ENCODE measurements around the gene BBIP1.

Gene BBIP1

GRCh38 chr10:110901954-110902819 is 16.8 kb downstream of the BBIP1 start:
- H3K4me3 ChIP-seq (ENCODE audit: control insufficient read depth in 1 of 7, extremely low read depth in 1 of 7, insufficient read depth in 4 of 7, low read depth in 2 of 7, low read length in 6 of 7): no peak overlapping the region
- ChIA-PET POLR2A (interaction anchor here (0.7 to 1.1 kb wide), 3 partner anchors 11 to 212 kb away, joined by 3 read pairs; partner anchors contain the start of gene SHOC2), CTCF (interaction anchor here (1.3 to 2.0 kb wide), 4 partner anchors 11 to 294 kb away, joined by 3 to 7 read pairs (median 4); no protein-coding TSS in a partner anchor)
- 90% methylated on average over 5 of the region's 7 CpGs for WGBS (ENCODE audit: insufficient coverage)
- no peaks in the 10 kb centered on the region for H3K4me1 ChIP-seq (ENCODE audit: control extremely low read depth in 1 of 4, control insufficient read depth in 4 of 4, insufficient read depth in 4 of 4, low read length in 3 of 4)
- H3K9me3 ChIP-seq (ENCODE audit: control extremely low read depth in 1 of 5, control insufficient read depth in 4 of 5, insufficient read depth in 2 of 5, low read depth in 1 of 5, low read length in 4 of 5): no peaks in the 10 kb centered on the region
- H3K27me3 ChIP-seq (replicated peaks in 2 of 5; ENCODE audit: control insufficient read depth in 4 of 5, insufficient read depth in 5 of 5, low read length in 4 of 5): no peaks in the 10 kb centered on the region
- peak in 1 of 3 donors; percentile 13 for DNase-seq
- H3K36me3 ChIP-seq (ENCODE audit: control insufficient read depth in 4 of 4, insufficient read depth in 4 of 4, low read length in 3 of 4): peaks cover 11 to 44% (median 21%) of the 10 kb centered on the region in 4 experiments
- no peak overlapping the region for H3K27ac ChIP-seq (ENCODE audit: insufficient read depth in 1 of 2, low read depth in 1 of 2, low read length in 2 of 2, poor library complexity in 1 of 2, severe bottlenecking in 2 of 2)

GRCh38 chr10:110900983-110901382 is 18.0 kb downstream of the BBIP1 start:
- H3K27ac ChIP-seq (ENCODE audit: insufficient read depth in 1 of 2, low read depth in 1 of 2, low read length in 2 of 2, poor library complexity in 1 of 2, severe bottlenecking in 2 of 2): no peak overlapping the region
- CTCF ChIA-PET: interaction anchor here (1.3 to 2.0 kb wide), 3 partner anchors 9 to 156 kb away, joined by 3 to 6 read pairs (median 3); no protein-coding TSS in a partner anchor
- H3K36me3 ChIP-seq (ENCODE audit: control insufficient read depth in 4 of 4, insufficient read depth in 4 of 4, low read length in 3 of 4): peaks cover 18 to 52% (median 28%) of the 10 kb centered on the region in 4 experiments

GRCh38 chr10:110898391-110898790 is 20.6 kb downstream of the BBIP1 start:
- ChIA-PET CTCF (interaction anchor here (0.9 to 3.7 kb wide), 5 partner anchors 12 to 298 kb away, joined by 3 to 22 read pairs (median 4); no protein-coding TSS in a partner anchor), POLR2A (interaction anchor here (0.7 kb wide), 1 partner anchor 8 kb away, joined by 3 read pairs; no protein-coding TSS in a partner anchor)
- no peaks in the 10 kb centered on the region for H3K4me1 ChIP-seq (ENCODE audit: control extremely low read depth in 1 of 4, control insufficient read depth in 4 of 4, insufficient read depth in 4 of 4, low read length in 3 of 4)
- no peak overlapping the region for H3K27ac ChIP-seq (ENCODE audit: insufficient read depth in 1 of 2, low read depth in 1 of 2, low read length in 2 of 2, poor library complexity in 1 of 2, severe bottlenecking in 2 of 2)
- peaks cover 25 to 67% (median 34%) of the 10 kb centered on the region in 4 experiments for H3K36me3 ChIP-seq (ENCODE audit: control insufficient read depth in 4 of 4, insufficient read depth in 4 of 4, low read length in 3 of 4)
- no peaks in the 10 kb centered on the region for H3K9me3 ChIP-seq (ENCODE audit: control extremely low read depth in 1 of 5, control insufficient read depth in 4 of 5, insufficient read depth in 2 of 5, low read depth in 1 of 5, low read length in 4 of 5)
- no peaks in the 10 kb centered on the region for H3K27me3 ChIP-seq (replicated peaks in 2 of 5; ENCODE audit: control insufficient read depth in 4 of 5, insufficient read depth in 5 of 5, low read length in 4 of 5)
- no peak overlapping the region for H3K4me3 ChIP-seq (ENCODE audit: control insufficient read depth in 1 of 7, extremely low read depth in 1 of 7, insufficient read depth in 4 of 7, low read depth in 2 of 7, low read length in 6 of 7)
- no peak for DNase-seq

More at GRCh38 chr10:110900983-110901382, 18.0 kb downstream of the BBIP1 start:
- POLR2A ChIA-PET: interaction anchor here (0.6 to 1.0 kb wide), 2 partner anchors 18 to 300 kb away, joined by 3 read pairs; partner anchors contain the start of gene SHOC2
- WGBS (ENCODE audit: insufficient coverage): 100% methylated on average over 2 of the region's 2 CpGs
- H3K4me3 ChIP-seq (ENCODE audit: control insufficient read depth in 1 of 7, extremely low read depth in 1 of 7, insufficient read depth in 4 of 7, low read depth in 2 of 7, low read length in 6 of 7): no peak overlapping the region
- no peaks in the 10 kb centered on the region for H3K27me3 ChIP-seq (replicated peaks in 2 of 5; ENCODE audit: control insufficient read depth in 4 of 5, insufficient read depth in 5 of 5, low read length in 4 of 5)
- no peak for DNase-seq
- no peaks in the 10 kb centered on the region for H3K9me3 ChIP-seq (ENCODE audit: control extremely low read depth in 1 of 5, control insufficient read depth in 4 of 5, insufficient read depth in 2 of 5, low read depth in 1 of 5, low read length in 4 of 5)
- no peaks in the 10 kb centered on the region for H3K4me1 ChIP-seq (ENCODE audit: control extremely low read depth in 1 of 4, control insufficient read depth in 4 of 4, insufficient read depth in 4 of 4, low read length in 3 of 4)

- WGBS (ENCODE audit: insufficient coverage): no CpG with 5 or more reads among the region's 1 CpG
- Histone ChIP-seq H3K27me3 (replicated peaks in 2 of 5; ENCODE audit: control insufficient read depth in 4 of 5, insufficient read depth in 5 of 5, low read length in 4 of 5) (no peaks in the 10 kb centered on the region), H3K4me3 (ENCODE audit: control insufficient read depth in 1 of 7, extremely low read depth in 1 of 7, insufficient read depth in 4 of 7, low read depth in 2 of 7, low read length in 6 of 7) (no peak overlapping the region), H3K4me1 (ENCODE audit: control extremely low read depth in 1 of 4, control insufficient read depth in 4 of 4, insufficient read depth in 4 of 4, low read length in 3 of 4) (no peaks in the 10 kb centered on the region), H3K36me3 (ENCODE audit: control insufficient read depth in 4 of 4, insufficient read depth in 4 of 4, low read length in 3 of 4) (peaks cover 25 to 73% (median 34%) of the 10 kb centered on the region in 4 experiments), H3K9me3 (ENCODE audit: control extremely low read depth in 1 of 5, control insufficient read depth in 4 of 5, insufficient read depth in 2 of 5, low read depth in 1 of 5, low read length in 4 of 5) (no peaks in the 10 kb centered on the region), H3K27ac (ENCODE audit: insufficient read depth in 1 of 2, low read depth in 1 of 2, low read length in 2 of 2, poor library complexity in 1 of 2, severe bottlenecking in 2 of 2) (no peak overlapping the region)
- CTCF ChIA-PET: interaction anchor here (0.9 to 3.7 kb wide), 12 partner anchors 9 to 297 kb away, joined by 3 to 22 read pairs (median 6); no protein-coding TSS in a partner anchor
- POLR2A ChIA-PET: no interaction called here
- no peak for DNase-seq
Observed at GRCh38 chr10:110897184-110897583, 21.8 kb downstream of the BBIP1 start.

- no peaks in the 10 kb centered on the region for H3K27me3 ChIP-seq (replicated peaks in 2 of 5; ENCODE audit: control insufficient read depth in 4 of 5, insufficient read depth in 5 of 5, low read length in 4 of 5)
- H3K9me3 ChIP-seq (ENCODE audit: control extremely low read depth in 1 of 5, control insufficient read depth in 4 of 5, insufficient read depth in 2 of 5, low read depth in 1 of 5, low read length in 4 of 5): no peaks in the 10 kb centered on the region
- H3K4me3 ChIP-seq (ENCODE audit: control insufficient read depth in 1 of 7, extremely low read depth in 1 of 7, insufficient read depth in 4 of 7, low read depth in 2 of 7, low read length in 6 of 7): no peak overlapping the region
- peak; percentile 58 to 83 (median 78) for DNase-seq
- POLR2A ChIA-PET: no interaction called here
- H3K36me3 ChIP-seq (ENCODE audit: control insufficient read depth in 4 of 4, insufficient read depth in 4 of 4, low read length in 3 of 4): peaks cover 26 to 76% (median 31%) of the 10 kb centered on the region in 4 experiments
- CTCF ChIA-PET: interaction anchor here (0.6 to 5.3 kb wide), 17 partner anchors 10 to 171 kb away, joined by 3 to 32 read pairs (median 4); partner anchors contain the start of gene PDCD4
- no peak overlapping the region for H3K27ac ChIP-seq (ENCODE audit: insufficient read depth in 1 of 2, low read depth in 1 of 2, low read length in 2 of 2, poor library complexity in 1 of 2, severe bottlenecking in 2 of 2)
- WGBS (ENCODE audit: insufficient coverage): no CpG with 5 or more reads among the region's 4 CpGs
- no peaks in the 10 kb centered on the region for H3K4me1 ChIP-seq (ENCODE audit: control extremely low read depth in 1 of 4, control insufficient read depth in 4 of 4, insufficient read depth in 4 of 4, low read length in 3 of 4)
Observed at GRCh38 chr10:110893559-110894179, 25.3 kb downstream of the BBIP1 start.

GRCh38 chr10:110892602-110893288 is 26.2 kb downstream of the BBIP1 start:
- H3K4me1 ChIP-seq (ENCODE audit: control extremely low read depth in 1 of 4, control insufficient read depth in 4 of 4, insufficient read depth in 4 of 4, low read length in 3 of 4): no peaks in the 10 kb centered on the region
- no peaks in the 10 kb centered on the region for H3K9me3 ChIP-seq (ENCODE audit: control extremely low read depth in 1 of 5, control insufficient read depth in 4 of 5, insufficient read depth in 2 of 5, low read depth in 1 of 5, low read length in 4 of 5)
- POLR2A ChIA-PET: no interaction called here
- peaks cover 24 to 72% (median 33%) of the 10 kb centered on the region in 4 experiments for H3K36me3 ChIP-seq (ENCODE audit: control insufficient read depth in 4 of 4, insufficient read depth in 4 of 4, low read length in 3 of 4)
- WGBS (ENCODE audit: insufficient coverage): no CpG with 5 or more reads among the region's 3 CpGs
- H3K27me3 ChIP-seq (replicated peaks in 2 of 5; ENCODE audit: control insufficient read depth in 4 of 5, insufficient read depth in 5 of 5, low read length in 4 of 5): no peaks in the 10 kb centered on the region
- CTCF ChIA-PET: interaction anchor here (0.5 to 5.3 kb wide), 14 partner anchors 10 to 282 kb away, joined by 3 to 32 read pairs (median 4); no protein-coding TSS in a partner anchor
- no peak overlapping the region for H3K27ac ChIP-seq (ENCODE audit: insufficient read depth in 1 of 2, low read depth in 1 of 2, low read length in 2 of 2, poor library complexity in 1 of 2, severe bottlenecking in 2 of 2)
- no peak overlapping the region for H3K4me3 ChIP-seq (ENCODE audit: control insufficient read depth in 1 of 7, extremely low read depth in 1 of 7, insufficient read depth in 4 of 7, low read depth in 2 of 7, low read length in 6 of 7)
- no peak for DNase-seq

Data from common myeloid progenitor, CD34-positive (primary cell).